Heart left ventricle (tissue), 16 donors: ENCODE measurements around the gene BBC3. TPM values are rescaled to one million over a fixed set of nuclear protein-coding genes. Genes with fewer than 3 reads are reported as not detected.
A peak's percentile ranks its signal among the peaks of the same experiment; 100 is the strongest.

Source experiments
- ATAC-seq, 4 donors: fragments of 200-7000 bp; cut with Tn5 transposase; one replicate each; pipeline ENCODE4 v1.9.1; 2020 to 2022; ENCODE audit warnings: moderate library complexity in 4 of 4, mild to moderate bottlenecking in 3 of 4, moderate number of reproducible peaks in 1 of 4
- DNase-seq, 5 donors: peaks; one replicate each; pipeline ENCODE4 v3.0.0-alpha.2; 2020
- H3K27ac ChIP-seq, 12 donors: fragments of 200-600 bp; sonication (generic) in 4 of 12; one replicate each; pipeline versions ENCODE4 v1.5.0 to v1.8.0; 2016 to 2022; ENCODE audit warnings: mild to moderate bottlenecking in 2 of 12
- H3K27me3 ChIP-seq, 9 donors: fragments of 200-600 bp; sonication (generic) in 2 of 9; one replicate each; pipeline versions ENCODE4 v1.5.1 to v1.8.0; 2016 to 2022; ENCODE audit warnings: mild to moderate bottlenecking in 3 of 9
- H3K36me3 ChIP-seq, 9 donors: fragments of 200-600 bp; sonication (generic) in 2 of 9; one replicate each; pipeline versions ENCODE4 v1.5.0 to v1.8.0; 2018 to 2022; ENCODE audit warnings: mild to moderate bottlenecking in 2 of 9
- H3K4me1 ChIP-seq, 12 donors: fragments of 200-600 bp; sonication (generic) in 4 of 12; one replicate each; pipeline versions ENCODE4 v1.5.0 to v1.8.0; 2016 to 2022; ENCODE audit warnings: mild to moderate bottlenecking in 3 of 12
- H3K4me3 ChIP-seq, 12 donors: fragments of 200-600 bp; sonication (generic) in 4 of 12; one replicate each; pipeline versions ENCODE4 v1.5.0 to v1.8.0; 2017 to 2022; ENCODE audit warnings: mild to moderate bottlenecking in 9 of 12, moderate library complexity in 4 of 12
- H3K9me3 ChIP-seq, 12 donors: fragments of 200-600 bp; sonication (generic) in 4 of 12; one replicate each; pipeline versions ENCODE4 v1.5.0 to v1.8.0; 2016 to 2022; ENCODE audit warnings: mild to moderate bottlenecking in 1 of 12
- CTCF ChIP-seq, 12 donors: fragments of 200-600 bp; sonication (generic) in 4 of 12; IDR thresholded peaks; one replicate each; pipeline versions ENCODE4 v1.5.0 to v1.8.0; 2018 to 2022; ENCODE audit warnings: antibody characterized with exemption in 12 of 12, mild to moderate bottlenecking in 5 of 12
- POLR2A ChIP-seq, 2 donors: fragments of 450-650 bp; IDR thresholded peaks; one replicate each; pipeline ENCODE4 v1.6.1; 2017; ENCODE audit warnings: antibody characterized with exemption in 2 of 2, mild to moderate bottlenecking in 2 of 2, moderate library complexity in 2 of 2
- WGBS, 4 donors: extraction: QIAGEN DNeasy Blood & Tissue Kit in 2 of 4; methylation state at CpG; one replicate each; pipeline versions ENCODE4 v1.1.5 to v1.1.7; 2013 to 2018; 5-methylcytosine and 5-hydroxymethylcytosine counted together
- intact Hi-C, 10 donors: fragments of 100-400 bp; cut with DNase I; formaldehyde crosslinking; loops; one replicate each; pipeline versions ENCODE4 v1.11.1 to v1.14.2; 2022
- polyA plus RNA-seq, 2 donors: library from polyadenylated mRNA; stranded (reverse); fragments of 200-250 nt; gene quantifications; one replicate each; pipeline ENCODE4 v1.2.3, GENCODE V29; 2013
- total RNA-seq, 9 donors: library from RNA; depleted of rRNA in 2 of 9; stranded (reverse); fragments of >200 nt in 2 of 9; fragmentation: NEBNext Ultra II Directional in 3 of 9; extraction: Animal tissue kit (Norgen Biotek cat#: 25700) in 3 of 9; gene quantifications; one replicate each; pipeline versions ENCODE4 v1.1.0 to v1.2.4, GENCODE V29; 2016 to 2023
- donor health status: ischemic (EF 13 %, LVEDD 7.1; RV severe dilation, severe dysfunction).
- donor health status: healthy with polysubstance abuse.
- donor health status: DM: no; HTN: yes; CAD: no.
- donor health status: DM: no; HTN: no; CAD: no.
- donor health status: ischemic (EF 25% LVEDD 6.9; RV normal size, moderate dysfunction).
- donor health status: ischemic (EF 25% LVEDD 5.7; RV mildly dilated, moderate dysfunction).
- donor health status: healthy.
- donor health status: DM: yes; HTN: yes; CAD: no.
- donor health status: ischemic (EF 35%, LVEDD 5.7; RV mildly dilated, moderate dysfunction).
- donor health status: nonischemic (EF 11% LVEDD 7.7; RV severe dilation, severe dysfunction).
- donor health status: DM: yes; HTN: yes; CAD: no.
- donor health status: PGD.
- donor health status: ischemic (EF 29% LVEDD 5.4; RV normal size, mild dysfunction).
- donor health status: nonischemic (EF 23%, LVEDD 6.1; RV moderate dilation, normal function).

The BBC3 gene
- total and polyA plus RNA-seq, 11 donors = 1.9 to 5.4 (median 4.6) TPM

GRCh38 chr19:47239610-47240296 is 8.8 kb upstream of the BBC3 start:
- no peak for TF ChIP-seq CTCF (IDR thresholded peaks at IDR 0.05)
- no peak for TF ChIP-seq POLR2A (IDR thresholded peaks at IDR 0.05)
- Histone ChIP-seq H3K27ac (no peak overlapping the region), H3K27me3 (peaks cover 0 to 19% (median 0%) of the 10 kb centered on the region in 9 donors), H3K4me3 (peak overlapping the region in 10 of 12 donors; percentile 13 to 53 (median 36)), H3K9me3 (no peaks in the 10 kb centered on the region), H3K36me3 (no peaks in the 10 kb centered on the region), H3K4me1 (peaks cover 0 to 46% (median 32%) of the 10 kb centered on the region in 12 donors)
- peak in 2 of 4 donors; percentile 15 to 29 for ATAC-seq
- intact Hi-C loops = no loop called here
- DNase-seq = peak; percentile 63 to 76 (median 63)
- WGBS, 4 donors = 2 to 23% (median 5%) methylated on average over 9 to 62 of the region's 62 CpGs

- Histone ChIP-seq H3K27ac (no peak overlapping the region), H3K4me3 (peak overlapping the region in 9 of 12 donors; percentile 13 to 53 (median 38)), H3K4me1 (peaks cover 0 to 40% (median 27%) of the 10 kb centered on the region in 12 donors), H3K9me3 (no peaks in the 10 kb centered on the region), H3K36me3 (no peaks in the 10 kb centered on the region), H3K27me3 (peaks cover 0 to 19% (median 0%) of the 10 kb centered on the region in 9 donors)
- DNase-seq = no peak
- 6 to 15% (median 8%) methylated on average over 11 to 16 of the region's 16 CpGs for WGBS, 4 donors
- ATAC-seq = no peak
- intact Hi-C loops = no loop called here
- TF ChIP-seq POLR2A (IDR thresholded peaks at IDR 0.05) = no peak
Observed at GRCh38 chr19:47239152-47239551, 8.2 kb upstream of the BBC3 start.

GRCh38 chr19:47236072-47236675 is 5.2 kb upstream of the BBC3 start:
- Histone ChIP-seq H3K4me3 (no peak overlapping the region), H3K4me1 (peaks cover 0 to 41% (median 25%) of the 10 kb centered on the region in 12 donors), H3K9me3 (no peaks in the 10 kb centered on the region), H3K27me3 (peaks cover 0 to 19% (median 0%) of the 10 kb centered on the region in 9 donors), H3K27ac (no peak overlapping the region), H3K36me3 (no peaks in the 10 kb centered on the region)
- ATAC-seq (no peak), DNase-seq (no peak)
- 91 to 93% (median 92%) methylated on average over 12 of the region's 12 CpGs for WGBS, 4 donors
- TF ChIP-seq POLR2A (IDR thresholded peaks at IDR 0.05) (no peak), CTCF (IDR thresholded peaks at IDR 0.05) (no peak)
- intact Hi-C loops = no loop called here

- ATAC-seq = no peak
- no peaks in the 10 kb centered on the region for H3K36me3 ChIP-seq
- no peak for DNase-seq
- H3K9me3 ChIP-seq = no peaks in the 10 kb centered on the region
- intact Hi-C loops = no loop called here
- H3K4me1 ChIP-seq = peaks cover 0 to 46% (median 21%) of the 10 kb centered on the region in 12 donors
- no peaks in the 10 kb centered on the region for H3K27me3 ChIP-seq
- TF ChIP-seq POLR2A (IDR thresholded peaks at IDR 0.05) = no peak
- TF ChIP-seq CTCF (IDR thresholded peaks at IDR 0.05) = no peak
- WGBS, 4 donors = 52 to 56% (median 55%) methylated on average over 16 of the region's 16 CpGs
- H3K4me3 ChIP-seq = peak overlapping the region in 4 of 12 donors; percentile 2 to 96 (median 59)
- H3K27ac ChIP-seq = peak overlapping the region in 7 of 12 donors; percentile 30 to 100 (median 76)
Observed at GRCh38 chr19:47232422-47233211, 1.6 kb upstream of the BBC3 start.
